GM12878 (cell line): ENCODE measurements around the gene ISG15. TPM values are rescaled to one million over a fixed set of nuclear protein-coding genes. Genes with fewer than 3 reads are reported as not detected.

ENCODE experiments used
- ATAC-seq: fragments of 200-7000 bp; cut with Tn5 transposase; 3 replicates; pipeline ENCODE4 v1.9.1; 2020; ENCODE audit warnings: mild to moderate bottlenecking, moderate library complexity
- BruUV-seq: library from RNA; stranded (reverse); fragments of 400-500 nt; replicated peaks from 2 replicates; lab custom pipeline; 2021; lab: Mats Ljungman, UMichigan
- CTCF ChIA-PET: fragments of 300-600 bp; sonication (Branson Sonifier 250); formaldehyde crosslinking; extraction: SDS; loops from one replicate; lab custom pipeline; 2021; ENCODE audit warnings: inconsistent platforms; lab: Yijun Ruan, JAX
- POLR2A ChIA-PET: fragments of 350-600 bp; formaldehyde crosslinking; extraction: SDS; loops from one replicate; lab custom pipeline; 2021; ENCODE audit warnings: inconsistent platforms; lab: Charles Lee
- RAD21 ChIA-PET: fragments of 300-600 bp; sonication (Branson Sonifier 250); formaldehyde crosslinking; loops from one replicate; lab custom pipeline; 2023; ENCODE audit warnings: antibody characterized with exemption; ENCODE audit not compliant: unreplicated experiment; lab: Charles Lee
- SMC1A ChIA-PET: fragments of 300-600 bp; sonication (Branson Sonifier 250); formaldehyde crosslinking; loops from one replicate; lab custom pipeline; 2023; ENCODE audit not compliant: unreplicated experiment, uncharacterized antibody; lab: Charles Lee
- DNase-seq: peaks from one replicate; pipeline ENCODE4 v3.0.0-alpha.2; 2011; ENCODE audit warnings: low read depth, low spot score
- FAIRE-seq: peaks from 3 replicates; lab custom pipeline; 2011; peaks lifted over from hg19 to GRCh38; lab: Jason Lieb, UNC
- H2AFZ ChIP-seq: 2 replicates; pipeline ENCODE4 v1.6.0; 2011; ENCODE audit warnings: low read depth, low read length, control low read depth; ENCODE audit not compliant: control insufficient read depth
- H3K27ac ChIP-seq: 2 replicates; pipeline ENCODE4 v1.5.1; 2011; ENCODE audit warnings: control low read depth; ENCODE audit not compliant: control insufficient read depth, insufficient read depth
- H3K27me3 ChIP-seq, 2 experiments: replicated peaks in 1 of 2; 2 replicates each; pipeline versions ENCODE4 v1.6.0 to v1.6.1; 2011; ENCODE audit warnings: low read length in 1 of 2; ENCODE audit not compliant: control insufficient read depth in 2 of 2, insufficient read depth in 2 of 2
- H3K36me3 ChIP-seq, 2 experiments: 2 replicates each; pipeline ENCODE4 v1.5.1; 2011; ENCODE audit warnings: low read length in 1 of 2; ENCODE audit not compliant: control insufficient read depth in 2 of 2, insufficient read depth in 2 of 2
- H3K4me1 ChIP-seq: 2 replicates; pipeline ENCODE4 v1.6.1; 2011; ENCODE audit warnings: mild to moderate bottlenecking, low read length, moderate library complexity, mixed read lengths; ENCODE audit not compliant: control insufficient read depth, insufficient read depth
- H3K4me2 ChIP-seq: 2 replicates; pipeline ENCODE4 v1.6.0; 2011; ENCODE audit warnings: control low read depth; ENCODE audit not compliant: control insufficient read depth, insufficient read depth
- H3K4me3 ChIP-seq: fragments of 200-600 bp; sonication (generic); 2 replicates; pipeline ENCODE4 v1.5.1; 2016
- H3K79me2 ChIP-seq: 2 replicates; pipeline ENCODE4 v1.6.0; 2011; ENCODE audit warnings: low read length; ENCODE audit not compliant: control insufficient read depth, insufficient read depth
- H3K9ac ChIP-seq: 2 replicates; pipeline ENCODE4 v1.8.0; 2011; ENCODE audit warnings: low read length, control low read depth, mixed read lengths; ENCODE audit not compliant: control insufficient read depth, insufficient read depth
- H3K9me3 ChIP-seq: replicated peaks from 3 replicates; pipeline ENCODE4 v1.5.1; 2011; ENCODE audit warnings: mild to moderate bottlenecking, low read length; ENCODE audit not compliant: control insufficient read depth, insufficient read depth
- H4K20me1 ChIP-seq: 2 replicates; pipeline ENCODE4 v1.6.0; 2011; ENCODE audit not compliant: control insufficient read depth, insufficient read depth
- BRCA1 ChIP-seq: IDR thresholded peaks from 2 replicates; pipeline ENCODE4 v1.6.1; 2011; ENCODE audit warnings: low read depth, low read length, improper control_type of control experiment
- CREM ChIP-seq: IDR thresholded peaks from 2 replicates; pipeline ENCODE4 v1.6.1; 2014; ENCODE audit warnings: antibody characterized with exemption, low read depth
- E4F1 ChIP-seq: fragments of 450-650 bp; IDR thresholded peaks from 2 replicates; pipeline ENCODE4 v1.6.1; 2018; ENCODE audit warnings: borderline replicate concordance, mild to moderate bottlenecking; ENCODE audit not compliant: partially characterized antibody
- EGR1 ChIP-seq, 2 experiments: IDR thresholded peaks; 1 replicate in 1 of 2; 2 replicates in 1 of 2; pipeline ENCODE4 v1.6.1; 2011 to 2012; ENCODE audit warnings: low read depth in 2 of 2, low read length in 2 of 2, borderline replicate concordance in 1 of 2, mild to moderate bottlenecking in 1 of 2, moderate library complexity in 1 of 2
- EP300 ChIP-seq, 2 experiments: fragments of 150-350 bp in 1 of 2; IDR thresholded peaks; 2 replicates each; pipeline ENCODE4 v1.6.1; 2011 to 2012; ENCODE audit warnings: low read depth in 2 of 2, low read length in 2 of 2, borderline replicate concordance in 1 of 2, improper control_type of control experiment in 1 of 2, inconsistent platforms in 1 of 2; ENCODE audit not compliant: control insufficient read depth in 1 of 2
- IKZF1 ChIP-seq: fragments of 450-650 bp; conservative IDR thresholded peaks from 2 replicates; pipeline ENCODE4 v1.6.1; 2017; ENCODE audit warnings: antibody characterized with exemption, mild to moderate bottlenecking
- MTA2 ChIP-seq: fragments of 450-650 bp; IDR thresholded peaks from 2 replicates; pipeline ENCODE4 v1.6.1; 2016; ENCODE audit warnings: low read depth, mild to moderate bottlenecking, moderate library complexity
- NFXL1 ChIP-seq: fragments of 450-650 bp; IDR thresholded peaks from 2 replicates; pipeline ENCODE4 v1.6.1; 2017; ENCODE audit warnings: antibody characterized with exemption, mild to moderate bottlenecking, borderline replicate concordance
- NR2F1 ChIP-seq: fragments of 450-650 bp; conservative IDR thresholded peaks from 2 replicates; pipeline ENCODE4 v1.6.1; 2017; ENCODE audit warnings: mild to moderate bottlenecking
- SIN3A ChIP-seq: IDR thresholded peaks from 2 replicates; pipeline ENCODE4 v1.6.1; 2012; ENCODE audit warnings: low read depth, low read length, improper control_type of control experiment
- TCF12 ChIP-seq: IDR thresholded peaks from 2 replicates; pipeline ENCODE4 v1.6.1; 2011; ENCODE audit warnings: low read depth, mild to moderate bottlenecking, low read length
- ZNF687 ChIP-seq: fragments of 450-650 bp; IDR thresholded peaks from 2 replicates; pipeline ENCODE4 v1.6.1; 2017; ENCODE audit warnings: mild to moderate bottlenecking, moderate library complexity
- WGBS: methylation state at CpG from one replicate; pipeline ENCODE4 v1.1.6; 2016; ENCODE audit warnings: low lambda C conversion rate; ENCODE audit not compliant: insufficient replicate concordance, insufficient coverage; ENCODE audit errors: missing lambda C conversion rate; 5-methylcytosine and 5-hydroxymethylcytosine counted together
- in situ Hi-C: fragments of 300-500 bp; cut with MboI; formaldehyde crosslinking; loops from 9 replicates; pipeline ENCODE4 v1.14.3; 2018; ENCODE audit warnings: mixed read lengths
- intact Hi-C: fragments of 100-400 bp; cut with micrococcal nuclease; formaldehyde crosslinking; loops from one replicate; pipeline ENCODE4 v1.14.2; 2022; ENCODE audit not compliant: unreplicated experiment
- polyA plus RNA-seq, 11 experiments: library from polyadenylated mRNA; depleted of rRNA in 4 of 11; unstranded in 6 of 11; stranded (reverse) in 5 of 11; fragments of >200 nt; fragmentation: Nextera tagmentation in 4 of 11; fragmentation: Illumina TruSeq in 1 of 11; extraction: Ambion mirVana in 4 of 11; extraction: Trizol in 1 of 11; gene quantifications; 1 replicate in 1 of 11; 2 replicates in 10 of 11; pipeline versions ENCODE4 v1.2.1 to v1.2.3, GENCODE V29; 2011 to 2016; ENCODE audit warnings: inconsistent platforms in 2 of 11, missing spikeins in 2 of 11, low read depth in 1 of 11
- total RNA-seq, 4 experiments: library from RNA; depleted of rRNA in 3 of 4; stranded (reverse); fragments of >200 nt in 3 of 4; fragmentation: Illumina TruSeq in 1 of 4; extraction: Trizol in 1 of 4; gene quantifications; 2 replicates each; pipeline versions ENCODE4 v1.2.1 to v1.2.3, GENCODE V29; 2013 to 2021
- TF ChIP-seq, protein P1 (sequence below): IDR thresholded peaks from 2 replicates; pipeline ENCODE4 v1.6.1; 2012; ENCODE audit warnings: low read depth, low read length, improper control_type of control experiment

ISG15 gene
- total and polyA plus RNA-seq, 10 of the 15 experiments (the other 5 are each of a cell fraction or from before 2014, with no cell fraction given), result 7.8 to 384 (median 274) TPM

DNA sequence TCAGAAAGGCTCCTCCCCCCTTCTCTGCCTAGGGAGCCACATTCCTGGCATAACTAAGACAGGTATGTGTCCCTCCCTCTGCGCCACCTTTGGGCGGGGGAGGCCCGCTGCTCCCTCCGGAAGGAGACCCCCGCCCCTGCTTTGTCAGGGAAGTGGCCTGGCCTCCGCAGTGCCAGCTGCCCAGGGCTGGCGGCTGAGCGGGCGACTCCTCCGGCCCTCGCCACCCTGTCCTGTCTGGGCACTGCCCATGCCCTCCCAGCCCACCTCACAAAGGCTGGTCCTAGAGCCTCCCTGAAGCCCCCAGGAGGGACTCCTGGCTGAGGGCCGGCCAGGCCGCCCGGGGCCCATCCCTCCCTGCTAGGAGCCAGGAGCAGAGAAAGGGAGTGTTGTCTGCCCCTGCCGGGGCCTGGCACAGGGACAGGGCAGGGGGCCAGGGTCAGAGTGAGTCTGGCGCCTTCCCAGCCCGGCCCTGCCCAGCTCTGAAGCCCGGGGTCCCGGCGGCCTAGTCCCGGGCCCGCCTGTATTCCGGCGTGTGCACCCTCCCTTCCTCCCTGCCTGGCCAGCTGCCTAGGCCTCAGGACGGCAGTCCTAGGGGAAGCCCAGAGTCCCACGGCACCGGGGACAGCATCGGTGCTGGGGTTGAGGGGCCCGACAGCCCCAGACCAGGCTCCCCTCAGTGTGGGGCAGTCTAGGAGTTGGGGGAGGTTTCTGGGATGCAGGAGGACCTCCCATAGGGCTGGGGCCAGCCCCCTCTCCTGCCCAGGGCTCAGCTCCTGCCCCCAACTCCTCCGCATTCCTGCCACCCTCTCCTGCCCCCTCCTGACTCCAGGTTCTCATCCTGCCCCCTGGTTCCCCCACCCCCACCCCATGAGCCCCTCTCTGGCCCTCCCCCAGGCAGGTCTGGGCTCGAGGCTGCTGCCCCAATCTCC lies 11.7 kb downstream of the ISG15 start:
- Histone ChIP-seq H4K20me1 (no peaks in the 10 kb centered on the region), H3K36me3 (no peaks in the 10 kb centered on the region; a peak in 1 of 4 replicates), H3K4me3 (no peak overlapping the region), H2AFZ (no peak overlapping the region), H3K4me2 (no peak overlapping the region), H3K27ac (no peak overlapping the region), H3K4me1 (peaks cover 7% of the 10 kb centered on the region)
- DNase-seq, result no peak
- CTCF ChIA-PET, result interaction anchor here (0.8 to 2.5 kb wide), 4 partner anchors 8 to 41 kb away, joined by 3 to 10 read pairs (median 4); no protein-coding TSS in a partner anchor
- BruUV-seq, result no TSS peak
- TF ChIP-seq BRCA1, result no peak
- TF ChIP-seq TCF12, result no peak
- TF ChIP-seq, protein P1, sequence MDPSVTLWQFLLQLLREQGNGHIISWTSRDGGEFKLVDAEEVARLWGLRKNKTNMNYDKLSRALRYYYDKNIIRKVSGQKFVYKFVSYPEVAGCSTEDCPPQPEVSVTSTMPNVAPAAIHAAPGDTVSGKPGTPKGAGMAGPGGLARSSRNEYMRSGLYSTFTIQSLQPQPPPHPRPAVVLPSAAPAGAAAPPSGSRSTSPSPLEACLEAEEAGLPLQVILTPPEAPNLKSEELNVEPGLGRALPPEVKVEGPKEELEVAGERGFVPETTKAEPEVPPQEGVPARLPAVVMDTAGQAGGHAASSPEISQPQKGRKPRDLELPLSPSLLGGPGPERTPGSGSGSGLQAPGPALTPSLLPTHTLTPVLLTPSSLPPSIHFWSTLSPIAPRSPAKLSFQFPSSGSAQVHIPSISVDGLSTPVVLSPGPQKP, result no peak
- no peak for TF ChIP-seq ZNF687
- no peak for TF ChIP-seq EP300 (IDR thresholded peaks at IDR 0.05; ENCODE audit: borderline replicate concordance in 1 of 2, control insufficient read depth in 1 of 2, low read depth in 2 of 2, low read length in 2 of 2)
- TF ChIP-seq NFXL1, result no peak
- TF ChIP-seq MTA2, result no peak
- TF ChIP-seq SIN3A, result no peak
- TF ChIP-seq CREM, result no peak
- TF ChIP-seq E4F1, result no peak
- no peak for TF ChIP-seq IKZF1
- no peak for TF ChIP-seq NR2F1
- TF ChIP-seq EGR1 (IDR thresholded peaks at IDR 0.05; ENCODE audit: borderline replicate concordance in 1 of 2, low read depth in 2 of 2, low read length in 2 of 2), result no peak
- TF ChIP-seq, all 136 proteins: peak for 0
- ChIA-PET SMC1A (no interaction called here), RAD21 (no interaction called here), POLR2A (interaction anchor here (0.6 kb wide), 1 partner anchor 39 kb away, joined by 4 read pairs; no protein-coding TSS in a partner anchor)
- intact Hi-C loops (no loop called here), in situ Hi-C loops (loop anchor here (5.0 kb wide), 1 partner anchor 37 kb away; no protein-coding TSS in a partner anchor)
- 65% methylated on average over 28 of the region's 31 CpGs for WGBS
- Histone ChIP-seq H3K27me3 (no peaks in the 10 kb centered on the region), H3K9ac (no peak overlapping the region), H3K79me2 (peaks cover 2% of the 10 kb centered on the region; the same call in 1 of the 2 replicates), H3K9me3 (no peaks in the 10 kb centered on the region)
- no peak for ATAC-seq
- no peak for FAIRE-seq
